Stimulated activated CD8-positive, alpha-beta memory T cell treated with anti-CD3 and anti-CD28 coated beads, Interleukin-15, amount 100 ng/mL, for 24 hours (primary cell): ENCODE results near the gene TNRC18.
"Not testable (repeated sequence)": the region's sequence is repeated elsewhere in the genome, so short reads cannot be mapped to it uniquely, and the experiment has no call there.

Source experiments
- DNase-seq: peaks from one replicate; pipeline ENCODE4 v3.0.0-alpha.2; 2020; ENCODE audit warnings: low read depth

The TNRC18 gene

GRCh38 chr7:5423306-5423975 is at the start of gene TNRC18:
TSS of gene TNRC18 (minus strand) at chr7:5423834. CDS start at chr7:5421246, 2,588 bp downstream.
- no peak for DNase-seq

GRCh38 chr7:5472432-5473315 is 49.0 kb upstream of the TNRC18 start:
- DNase-seq = no peak

- not testable (repeated sequence) for DNase-seq
Observed at GRCh38 chr7:5471623-5472022, 48.0 kb upstream of the TNRC18 start.

- no peak for DNase-seq
Observed at GRCh38 chr7:5470816-5471215, 47.2 kb upstream of the TNRC18 start.

- no peak for DNase-seq
Observed at GRCh38 chr7:5470167-5470532, 46.5 kb upstream of the TNRC18 start.

GRCh38 chr7:5469375-5470166 is 45.9 kb upstream of the TNRC18 start:
- DNase-seq = no peak

GRCh38 chr7:5467645-5468044 is 44.0 kb upstream of the TNRC18 start:
- DNase-seq = no peak

- no peak for DNase-seq
Observed at GRCh38 chr7:5466551-5466950, 42.9 kb upstream of the TNRC18 start.

- no peak for DNase-seq
Observed at GRCh38 chr7:5463031-5463430, 39.4 kb upstream of the TNRC18 start.

- no peak for DNase-seq
Observed at GRCh38 chr7:5462216-5462615, 38.6 kb upstream of the TNRC18 start.

- DNase-seq = no peak
Observed at GRCh38 chr7:5458921-5459480, 35.4 kb upstream of the TNRC18 start.

GRCh38 chr7:5457245-5457735 is 33.7 kb upstream of the TNRC18 start:
- no peak for DNase-seq

GRCh38 chr7:5456409-5456808 is 32.8 kb upstream of the TNRC18 start:
- no peak for DNase-seq

- DNase-seq = no peak
Observed at GRCh38 chr7:5455581-5456219, 32.1 kb upstream of the TNRC18 start.

GRCh38 chr7:5455175-5455574 is 31.5 kb upstream of the TNRC18 start:
- no peak for DNase-seq

GRCh38 chr7:5454485-5454884 is 30.9 kb upstream of the TNRC18 start:
- no peak for DNase-seq

- no peak for DNase-seq
Observed at GRCh38 chr7:5453566-5454075, 30.0 kb upstream of the TNRC18 start.

- no peak for DNase-seq
Observed at GRCh38 chr7:5452937-5453540, 29.4 kb upstream of the TNRC18 start.

GRCh38 chr7:5452470-5452899 is 28.9 kb upstream of the TNRC18 start:
- no peak for DNase-seq

GRCh38 chr7:5451391-5451790 is 27.8 kb upstream of the TNRC18 start:
- DNase-seq = no peak
